IPS-18a (cell line): ENCODE results near the gene DCAF8.

Source experiments
- H3K27ac ChIP-seq: one replicate; pipeline ENCODE4 v1.5.1; 2013; ENCODE audit warnings: low read length
- H3K27me3 ChIP-seq: one replicate; pipeline ENCODE4 v1.6.1; 2013; ENCODE audit warnings: mild to moderate bottlenecking, low read length; ENCODE audit not compliant: control insufficient read depth, insufficient read depth
- H3K36me3 ChIP-seq: one replicate; pipeline ENCODE4 v1.6.1; 2013; ENCODE audit warnings: low read depth, low read length; ENCODE audit not compliant: control insufficient read depth
- H3K4me1 ChIP-seq: one replicate; pipeline ENCODE4 v1.6.1; 2013; ENCODE audit warnings: low read depth, low read length; ENCODE audit not compliant: control insufficient read depth
- H3K4me3 ChIP-seq: one replicate; pipeline ENCODE4 v1.5.1; 2013; ENCODE audit warnings: low read length
- H3K9ac ChIP-seq: one replicate; pipeline ENCODE4 v1.6.1; 2013; ENCODE audit warnings: mild to moderate bottlenecking, low read length, moderate library complexity
- H3K9me3 ChIP-seq: one replicate; pipeline ENCODE4 v1.6.1; 2013; ENCODE audit warnings: low read depth, low read length; ENCODE audit not compliant: control insufficient read depth

Gene DCAF8

GRCh38 chr1:160285506-160285905, 23.2 kb upstream of the DCAF8 start:
- Histone ChIP-seq H3K36me3 (peaks cover 39% of the 10 kb centered on the region), H3K4me3 (peak overlapping the region; percentile 84), H3K9me3 (no peaks in the 10 kb centered on the region), H3K27me3 (no peaks in the 10 kb centered on the region), H3K4me1 (peaks cover 5% of the 10 kb centered on the region), H3K27ac (peak overlapping the region; percentile 67), H3K9ac (peak overlapping the region; percentile 92)

GRCh38 chr1:160284782-160285344, 22.5 kb upstream of the DCAF8 start, which contains the start of gene PEX19:
PEX19 (minus strand) TSS chr1:160285133; CDS start chr1:160285124, 9 bp downstream.
- Histone ChIP-seq H3K27me3 (no peaks in the 10 kb centered on the region), H3K4me3 (peak within 1 kb of the TSS; percentile 84), H3K9ac (peak within 1 kb of the TSS; percentile 92), H3K4me1 (peaks cover 5% of the 10 kb centered on the region), H3K36me3 (peaks cover 39% of the 10 kb centered on the region), H3K27ac (peak within 1 kb of the TSS; percentile 67), H3K9me3 (no peaks in the 10 kb centered on the region)

- H3K9me3 ChIP-seq, result no peaks in the 10 kb centered on the region
- H3K27ac ChIP-seq, result peak overlapping the region; percentile 51
- H3K27me3 ChIP-seq, result no peaks in the 10 kb centered on the region
- H3K4me3 ChIP-seq, result peak overlapping the region; percentile 84
- peaks cover 5% of the 10 kb centered on the region for H3K4me1 ChIP-seq
- peak overlapping the region; percentile 92 for H3K9ac ChIP-seq
- peaks cover 39% of the 10 kb centered on the region for H3K36me3 ChIP-seq
These were observed 22.0 kb upstream of the DCAF8 start for GRCh38 chr1:160284220-160284781.

- Histone ChIP-seq H3K4me3 (no peak overlapping the region), H3K36me3 (peaks cover 49% of the 10 kb centered on the region), H3K9ac (no peak overlapping the region), H3K27ac (no peak overlapping the region), H3K4me1 (peaks cover 5% of the 10 kb centered on the region), H3K9me3 (no peaks in the 10 kb centered on the region), H3K27me3 (no peaks in the 10 kb centered on the region)
These were observed 20.5 kb upstream of the DCAF8 start for GRCh38 chr1:160282807-160283206.

DNA sequence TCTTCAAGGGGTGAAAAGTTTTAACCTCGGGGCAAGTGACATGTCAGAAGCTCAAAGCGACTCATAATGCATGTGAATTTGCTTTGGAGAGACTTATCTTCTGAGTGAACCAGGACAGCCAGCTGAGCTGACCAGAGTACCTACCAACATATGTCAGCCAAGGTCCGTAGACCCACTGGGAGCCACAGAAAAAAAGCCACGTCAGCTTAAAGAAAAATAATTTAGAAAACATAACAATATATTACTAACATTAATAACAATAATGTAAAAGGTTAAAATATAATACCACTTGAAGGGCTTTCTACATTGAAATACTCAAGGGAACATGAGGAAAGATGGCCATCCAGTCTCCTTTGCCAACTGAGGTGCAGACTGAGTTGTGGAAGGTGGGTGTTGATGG, 15.6 kb upstream of the DCAF8 start:
- Histone ChIP-seq H3K36me3 (peaks cover 55% of the 10 kb centered on the region), H3K27ac (no peak overlapping the region), H3K9me3 (no peaks in the 10 kb centered on the region), H3K27me3 (no peaks in the 10 kb centered on the region), H3K4me3 (no peak overlapping the region), H3K9ac (no peak overlapping the region), H3K4me1 (no peaks in the 10 kb centered on the region)

DNA sequence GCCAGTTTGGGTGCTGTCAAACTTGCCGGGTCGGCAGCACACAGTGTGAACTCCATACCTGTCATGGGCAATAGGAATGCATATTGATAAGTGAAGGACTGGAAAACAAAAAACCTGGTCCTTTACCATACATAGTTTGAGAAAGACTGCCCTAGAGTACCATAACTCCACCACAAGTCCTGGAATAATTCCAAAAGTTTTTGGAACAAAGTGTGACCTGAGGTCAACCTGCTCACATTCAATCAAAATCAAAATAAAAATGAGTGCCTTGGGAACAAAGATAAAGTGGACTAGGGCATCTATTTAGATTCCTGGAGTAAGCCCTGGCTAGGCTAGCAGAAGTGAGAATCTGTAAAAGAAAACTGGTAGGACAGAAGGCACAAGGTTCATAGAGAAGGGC, 15.0 kb upstream of the DCAF8 start:
- H3K4me1 ChIP-seq, result no peaks in the 10 kb centered on the region
- no peak overlapping the region for H3K4me3 ChIP-seq
- no peak overlapping the region for H3K9ac ChIP-seq
- peaks cover 50% of the 10 kb centered on the region for H3K36me3 ChIP-seq
- H3K27me3 ChIP-seq, result no peaks in the 10 kb centered on the region
- no peaks in the 10 kb centered on the region for H3K9me3 ChIP-seq
- no peak overlapping the region for H3K27ac ChIP-seq

DNA sequence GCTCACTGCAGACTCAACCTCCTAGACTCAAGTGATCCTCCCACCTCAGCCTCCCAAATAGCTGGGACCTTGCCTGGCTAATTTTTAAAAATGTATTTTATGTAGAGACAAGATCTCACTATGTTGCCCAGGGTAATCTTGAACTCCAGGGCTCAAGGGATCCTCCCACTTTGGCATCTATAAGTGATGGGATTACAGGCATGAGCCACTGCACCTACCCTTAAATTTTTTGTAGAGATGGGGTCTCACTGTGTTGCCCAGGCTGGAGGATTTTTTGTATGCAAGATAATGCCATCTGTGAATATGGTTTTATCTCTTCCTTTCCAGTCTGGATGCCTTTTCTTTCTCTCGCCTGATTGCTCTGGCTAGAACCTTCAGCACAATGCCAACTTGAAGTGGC, 8.7 kb upstream of the DCAF8 start:
- Histone ChIP-seq H3K27me3 (no peaks in the 10 kb centered on the region), H3K9ac (no peak overlapping the region), H3K4me1 (no peaks in the 10 kb centered on the region), H3K9me3 (no peaks in the 10 kb centered on the region), H3K27ac (no peak overlapping the region), H3K36me3 (no peaks in the 10 kb centered on the region), H3K4me3 (no peak overlapping the region)

GRCh38 chr1:160267284-160267991, 5.1 kb upstream of the DCAF8 start:
- H3K4me3 ChIP-seq, result no peak overlapping the region
- H3K27me3 ChIP-seq, result no peaks in the 10 kb centered on the region
- H3K9ac ChIP-seq, result no peak overlapping the region
- H3K36me3 ChIP-seq, result no peaks in the 10 kb centered on the region
- no peaks in the 10 kb centered on the region for H3K9me3 ChIP-seq
- no peak overlapping the region for H3K27ac ChIP-seq
- H3K4me1 ChIP-seq, result no peaks in the 10 kb centered on the region

- H3K36me3 ChIP-seq, result peaks cover 3% of the 10 kb centered on the region
- no peak overlapping the region for H3K27ac ChIP-seq
- H3K9ac ChIP-seq, result no peak overlapping the region
- no peak overlapping the region for H3K4me3 ChIP-seq
- H3K27me3 ChIP-seq, result no peaks in the 10 kb centered on the region
- peaks cover 14% of the 10 kb centered on the region for H3K4me1 ChIP-seq
- H3K9me3 ChIP-seq, result no peaks in the 10 kb centered on the region
These were observed 2.5 kb upstream of the DCAF8 start for GRCh38 chr1:160264795-160265307.

GRCh38 chr1:160261556-160261892, 825 bp downstream of the DCAF8 start:
- Histone ChIP-seq H3K9me3 (no peaks in the 10 kb centered on the region), H3K4me3 (peak overlapping the region; percentile 99), H3K27me3 (no peaks in the 10 kb centered on the region), H3K9ac (peak overlapping the region; percentile 98), H3K36me3 (peaks cover 7% of the 10 kb centered on the region), H3K27ac (peak overlapping the region; percentile 91), H3K4me1 (peaks cover 23% of the 10 kb centered on the region)

- no peaks in the 10 kb centered on the region for H3K27me3 ChIP-seq
- H3K27ac ChIP-seq, result peak overlapping the region; percentile 91
- H3K4me3 ChIP-seq, result peak overlapping the region; percentile 99
These were observed 1.7 kb downstream of the DCAF8 start for GRCh38 chr1:160260406-160261382.

More at GRCh38 chr1:160260406-160261382, 1.7 kb downstream of the DCAF8 start:
- Histone ChIP-seq H3K4me1 (peaks cover 23% of the 10 kb centered on the region), H3K36me3 (peaks cover 7% of the 10 kb centered on the region), H3K9me3 (no peaks in the 10 kb centered on the region), H3K9ac (peak overlapping the region; percentile 98)
